Peyer's patch (tissue), 4 donors: ENCODE results near the gene CEACAM20.

ENCODE experiments used
- POLR2A ChIP-seq, 2 donors: fragments of 450-650 bp; IDR thresholded peaks; one replicate each; pipeline ENCODE4 v1.5.1; 2017; ENCODE audit warnings: antibody characterized with exemption in 2 of 2, mild to moderate bottlenecking in 2 of 2, moderate library complexity in 2 of 2
- TF ChIP-seq, protein P1 (sequence below), 6 experiments: fragments of 450-650 bp in 4 of 6; fragments of 200-600 bp in 2 of 6; sonication (generic) in 1 of 6; IDR thresholded peaks; one replicate each; pipeline ENCODE4 v1.5.1; 2017 to 2019; ENCODE audit warnings: antibody characterized with exemption in 6 of 6, mild to moderate bottlenecking in 3 of 6, moderate library complexity in 1 of 6

DNA sequence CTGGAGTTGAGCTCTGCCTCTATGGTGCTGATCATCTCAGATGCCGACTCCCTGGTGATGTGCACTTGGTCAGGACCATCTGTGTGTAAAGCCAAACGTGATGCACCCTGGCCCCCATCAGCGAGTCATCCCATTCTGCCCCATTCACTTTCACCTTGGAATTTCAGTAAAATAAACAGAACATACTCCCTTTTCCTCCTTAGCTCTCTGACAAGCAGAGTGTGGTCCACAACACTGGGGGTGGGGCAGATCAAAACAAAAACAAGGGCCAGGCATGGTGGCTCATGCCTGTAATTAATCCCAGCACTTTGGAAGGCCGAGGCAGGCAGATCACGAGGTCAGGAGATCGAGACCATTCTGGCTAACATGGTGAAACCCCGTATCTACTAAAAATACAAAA, 12.3 kb downstream of the CEACAM20 start:
- TF ChIP-seq, protein P1, sequence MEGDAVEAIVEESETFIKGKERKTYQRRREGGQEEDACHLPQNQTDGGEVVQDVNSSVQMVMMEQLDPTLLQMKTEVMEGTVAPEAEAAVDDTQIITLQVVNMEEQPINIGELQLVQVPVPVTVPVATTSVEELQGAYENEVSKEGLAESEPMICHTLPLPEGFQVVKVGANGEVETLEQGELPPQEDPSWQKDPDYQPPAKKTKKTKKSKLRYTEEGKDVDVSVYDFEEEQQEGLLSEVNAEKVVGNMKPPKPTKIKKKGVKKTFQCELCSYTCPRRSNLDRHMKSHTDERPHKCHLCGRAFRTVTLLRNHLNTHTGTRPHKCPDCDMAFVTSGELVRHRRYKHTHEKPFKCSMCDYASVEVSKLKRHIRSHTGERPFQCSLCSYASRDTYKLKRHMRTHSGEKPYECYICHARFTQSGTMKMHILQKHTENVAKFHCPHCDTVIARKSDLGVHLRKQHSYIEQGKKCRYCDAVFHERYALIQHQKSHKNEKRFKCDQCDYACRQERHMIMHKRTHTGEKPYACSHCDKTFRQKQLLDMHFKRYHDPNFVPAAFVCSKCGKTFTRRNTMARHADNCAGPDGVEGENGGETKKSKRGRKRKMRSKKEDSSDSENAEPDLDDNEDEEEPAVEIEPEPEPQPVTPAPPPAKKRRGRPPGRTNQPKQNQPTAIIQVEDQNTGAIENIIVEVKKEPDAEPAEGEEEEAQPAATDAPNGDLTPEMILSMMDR (IDR thresholded peaks at IDR 0.05), result no peak
- TF ChIP-seq POLR2A (IDR thresholded peaks at IDR 0.05), result no peak
